ENCODE data around the gene TF.
"Not testable (repeated sequence)": the region's sequence is repeated elsewhere in the genome, so short reads cannot be mapped to it uniquely, and the experiment has no call there.

TF gene

GRCh38 chr3:133745981-133746711 lies at the start of gene TF:
Gene TF (plus strand): TSS chr3:133746393. CDS start chr3:133746441, 48 bp downstream.
- DNase-seq (ENCODE audit: low read depth): no peak

- DNase-seq (ENCODE audit: low read depth): no peak
Observed at GRCh38 chr3:133697960-133698359, 48.2 kb upstream of the TF start.

GRCh38 chr3:133699467-133699866 lies 46.7 kb upstream of the TF start:
- no peak for DNase-seq (ENCODE audit: low read depth)

GRCh38 chr3:133699903-133700302 lies 46.3 kb upstream of the TF start:
- no peak for DNase-seq (ENCODE audit: low read depth)

GRCh38 chr3:133700351-133700750 lies 45.8 kb upstream of the TF start:
- DNase-seq (ENCODE audit: low read depth): no peak

GRCh38 chr3:133701435-133702358 lies 44.5 kb upstream of the TF start:
- no peak for DNase-seq (ENCODE audit: low read depth)

GRCh38 chr3:133703915-133704314 lies 42.3 kb upstream of the TF start:
- DNase-seq (ENCODE audit: low read depth): no peak

GRCh38 chr3:133706033-133706432 lies 40.2 kb upstream of the TF start:
- DNase-seq (ENCODE audit: low read depth): no peak

- no peak for DNase-seq (ENCODE audit: low read depth)
Observed at GRCh38 chr3:133709139-133709750, 36.9 kb upstream of the TF start.

GRCh38 chr3:133711013-133711412 lies 35.2 kb upstream of the TF start:
- no peak for DNase-seq (ENCODE audit: low read depth)

GRCh38 chr3:133712017-133712416 lies 34.2 kb upstream of the TF start:
- DNase-seq (ENCODE audit: low read depth): no peak

- no peak for DNase-seq (ENCODE audit: low read depth)
Observed at GRCh38 chr3:133713347-133713746, 32.8 kb upstream of the TF start.

- DNase-seq (ENCODE audit: low read depth): no peak
Observed at GRCh38 chr3:133717424-133717823, 28.8 kb upstream of the TF start.

- no peak for DNase-seq (ENCODE audit: low read depth)
Observed at GRCh38 chr3:133722935-133723334, 23.3 kb upstream of the TF start.

- DNase-seq (ENCODE audit: low read depth): no peak
Observed at GRCh38 chr3:133730993-133731392, 15.2 kb upstream of the TF start.

- DNase-seq (ENCODE audit: low read depth): not testable (repeated sequence)
Observed at GRCh38 chr3:133732231-133732630, 14.0 kb upstream of the TF start.

GRCh38 chr3:133733226-133733625 lies 13.0 kb upstream of the TF start:
- no peak for DNase-seq (ENCODE audit: low read depth)

- DNase-seq (ENCODE audit: low read depth): no peak
Observed at GRCh38 chr3:133734305-133734704, 11.9 kb upstream of the TF start.

GRCh38 chr3:133742351-133743091 lies 3.7 kb upstream of the TF start:
- DNase-seq (ENCODE audit: low read depth): no peak

- no peak for DNase-seq (ENCODE audit: low read depth)
Observed at GRCh38 chr3:133744241-133744640, 2.0 kb upstream of the TF start.

GRCh38 chr3:133745108-133745507 lies 1.1 kb upstream of the TF start:
- no peak for DNase-seq (ENCODE audit: low read depth)

- no peak for DNase-seq (ENCODE audit: low read depth)
Observed at GRCh38 chr3:133746712-133747066, 496 bp downstream of the TF start.

Measured in activated T-helper 1 cell treated with Interleukin-2 at 50 U/mL for 16 hours (primary cell).